Measurements from ENCODE around the gene MRPS23.
"Not testable (repeated sequence)": the region's sequence is repeated elsewhere in the genome, so short reads cannot be mapped to it uniquely, and the experiment has no call there.

The MRPS23 gene

GRCh38 chr17:57861790-57862693 is 12.2 kb upstream of the MRPS23 start:
- DNase-seq = no peak

DNA sequence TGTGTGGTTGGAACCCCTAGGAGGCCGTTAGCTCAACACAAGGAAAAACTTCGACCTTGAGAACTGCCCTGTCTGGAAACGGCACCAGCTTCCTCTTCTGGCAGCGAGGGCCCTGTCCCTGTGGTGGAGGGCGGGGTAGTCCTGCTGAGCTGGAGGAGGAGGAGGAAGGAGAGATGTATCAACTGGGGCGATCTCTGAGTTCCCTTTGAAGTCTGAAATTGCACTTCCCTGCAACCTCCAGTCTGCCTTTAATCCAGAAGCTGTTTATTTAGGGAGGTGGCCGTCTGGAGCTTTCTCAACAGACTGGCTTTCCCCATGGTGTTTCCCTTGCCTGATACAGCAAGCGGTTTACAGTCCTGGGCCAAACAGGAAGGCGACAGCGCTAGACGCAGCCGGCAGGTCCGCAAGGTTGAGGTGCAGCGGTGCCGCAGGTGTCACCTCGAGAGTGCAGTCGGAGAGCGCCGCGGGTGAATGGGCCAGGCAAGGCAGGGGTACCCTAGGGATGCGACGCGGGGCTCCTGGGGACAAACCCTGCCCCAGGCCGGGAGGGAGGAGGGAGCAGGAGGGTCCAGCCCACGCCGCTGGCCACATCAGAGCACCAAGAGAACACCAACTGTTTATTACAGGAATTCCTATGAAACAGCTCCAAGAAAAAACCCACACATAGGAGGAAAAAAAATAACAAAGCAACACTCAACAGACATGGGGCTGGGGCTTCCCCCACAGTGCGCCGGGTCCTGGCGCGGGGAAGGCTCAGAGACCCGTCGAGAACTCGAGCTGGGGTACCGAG is 11.4 kb upstream of the MRPS23 start:
- no peak for DNase-seq

GRCh38 chr17:57860414-57860999 is 10.7 kb upstream of the MRPS23 start:
- DNase-seq = no peak

DNA sequence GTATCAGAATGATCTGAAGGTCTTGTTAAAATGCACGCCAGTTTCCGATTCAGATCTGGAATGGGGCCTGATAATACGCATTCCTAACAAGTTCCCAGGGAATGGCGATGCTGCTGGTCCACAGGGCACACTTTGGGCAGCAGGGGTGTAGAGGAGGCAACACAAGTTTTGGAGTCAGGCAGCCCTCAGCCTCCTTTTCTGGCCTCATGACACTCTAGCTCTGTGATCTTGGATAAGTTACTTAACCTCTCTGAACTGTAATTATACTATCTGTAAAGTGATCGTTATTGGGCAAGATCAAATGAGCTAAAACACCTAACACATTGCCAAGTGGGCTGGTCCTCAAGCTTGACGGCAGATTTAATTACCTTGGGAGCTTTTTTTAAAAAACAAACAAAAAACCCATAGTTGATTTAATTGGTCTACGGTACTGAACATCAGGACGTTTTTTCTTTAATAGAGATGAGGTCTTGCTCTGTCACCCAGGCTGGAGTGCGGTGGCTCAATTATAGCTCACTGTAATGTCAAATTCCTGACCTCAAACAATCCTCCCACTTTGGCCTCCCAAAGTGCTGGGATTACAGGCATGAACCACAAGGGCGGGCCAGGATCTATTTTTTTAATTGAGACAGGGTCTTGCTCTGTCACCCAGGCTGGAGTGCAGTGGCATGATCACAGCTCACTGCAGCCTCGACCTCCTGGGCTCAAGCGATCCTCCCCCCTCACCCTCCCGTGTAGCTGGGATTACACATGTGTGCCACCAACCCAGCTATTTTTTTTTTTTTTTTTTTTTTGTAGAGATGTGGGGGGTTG is 10.0 kb upstream of the MRPS23 start:
- no peak for DNase-seq

DNA sequence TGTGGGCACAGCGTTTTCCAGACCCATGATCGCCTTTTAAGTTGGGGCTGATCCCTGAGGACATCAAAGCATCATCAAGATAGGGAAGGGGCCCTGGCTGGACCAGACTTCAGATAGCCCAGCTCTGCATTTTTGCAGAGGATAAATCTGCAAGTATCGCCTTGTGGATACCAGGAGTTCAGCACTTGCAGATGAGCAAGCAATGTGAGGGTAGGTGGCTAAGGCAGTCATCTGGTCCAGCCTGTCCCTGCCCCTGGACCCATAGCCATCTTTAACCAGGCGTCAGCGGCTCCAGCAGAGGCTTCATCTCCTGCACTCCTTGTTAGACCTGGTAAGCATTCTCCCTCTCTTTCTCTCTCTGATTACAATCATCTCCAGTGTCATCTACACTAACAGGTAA is 9.0 kb upstream of the MRPS23 start:
- DNase-seq = no peak

- no peak for DNase-seq
Measured at GRCh38 chr17:57856792-57857620, 7.2 kb upstream of the MRPS23 start.

DNA sequence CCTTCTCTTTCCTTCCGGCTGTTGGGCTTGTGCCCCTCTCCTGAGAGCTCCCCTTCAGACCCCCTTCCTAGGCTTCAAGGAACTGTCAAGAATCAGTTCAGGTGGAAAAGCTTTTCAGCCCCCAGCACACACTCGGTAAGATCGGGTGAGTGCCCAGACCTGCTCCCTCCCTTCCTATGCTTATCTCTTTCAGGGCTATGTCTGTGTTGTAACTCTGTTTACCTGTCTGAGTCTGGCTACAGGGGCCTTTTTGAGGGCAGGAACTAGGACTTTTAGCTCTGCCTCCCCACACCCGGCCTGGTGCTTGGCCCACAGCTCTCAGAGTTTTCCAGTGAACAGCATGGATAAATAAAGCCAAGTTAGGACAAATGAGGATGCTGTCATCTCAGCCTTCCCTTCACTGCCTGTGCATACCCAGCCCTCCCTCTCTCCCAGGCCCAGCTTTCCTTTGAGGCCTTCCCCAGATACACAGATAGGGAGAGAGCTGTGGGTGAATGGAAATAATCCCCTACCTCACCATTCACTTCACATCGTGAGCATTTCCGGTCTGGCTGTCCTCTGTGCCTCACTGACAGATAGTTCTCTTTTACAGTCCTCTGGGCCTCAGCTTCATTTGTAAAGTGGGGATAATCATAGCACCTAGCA is 5.7 kb upstream of the MRPS23 start:
- no peak for DNase-seq

DNA sequence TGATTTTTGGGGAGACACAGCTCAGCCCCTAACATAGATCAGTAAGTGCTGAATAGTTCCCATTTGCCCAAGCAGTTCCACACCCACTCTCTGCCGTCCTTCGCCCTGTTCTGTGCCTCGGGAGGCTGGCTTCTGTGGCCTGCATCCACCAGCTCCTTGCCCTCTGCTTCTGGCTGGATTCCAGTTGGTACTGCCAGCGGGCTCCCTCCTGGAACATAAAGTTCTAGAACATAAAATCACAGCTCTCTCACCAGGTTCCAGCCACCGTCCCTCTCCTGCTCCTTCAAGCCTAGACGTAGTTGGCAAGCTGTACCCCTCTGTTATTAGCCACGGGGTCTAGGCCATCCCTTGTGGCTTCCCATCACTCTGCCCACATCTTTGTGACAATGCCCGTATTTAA is 3.9 kb upstream of the MRPS23 start:
- DNase-seq = no peak

GRCh38 chr17:57852955-57853328 is 3.1 kb upstream of the MRPS23 start:
- DNase-seq = no peak

GRCh38 chr17:57852092-57852954 is 2.5 kb upstream of the MRPS23 start:
- no peak for DNase-seq

- DNase-seq = no peak
Measured at GRCh38 chr17:57849163-57849873, 526 bp downstream of the MRPS23 start.

DNA sequence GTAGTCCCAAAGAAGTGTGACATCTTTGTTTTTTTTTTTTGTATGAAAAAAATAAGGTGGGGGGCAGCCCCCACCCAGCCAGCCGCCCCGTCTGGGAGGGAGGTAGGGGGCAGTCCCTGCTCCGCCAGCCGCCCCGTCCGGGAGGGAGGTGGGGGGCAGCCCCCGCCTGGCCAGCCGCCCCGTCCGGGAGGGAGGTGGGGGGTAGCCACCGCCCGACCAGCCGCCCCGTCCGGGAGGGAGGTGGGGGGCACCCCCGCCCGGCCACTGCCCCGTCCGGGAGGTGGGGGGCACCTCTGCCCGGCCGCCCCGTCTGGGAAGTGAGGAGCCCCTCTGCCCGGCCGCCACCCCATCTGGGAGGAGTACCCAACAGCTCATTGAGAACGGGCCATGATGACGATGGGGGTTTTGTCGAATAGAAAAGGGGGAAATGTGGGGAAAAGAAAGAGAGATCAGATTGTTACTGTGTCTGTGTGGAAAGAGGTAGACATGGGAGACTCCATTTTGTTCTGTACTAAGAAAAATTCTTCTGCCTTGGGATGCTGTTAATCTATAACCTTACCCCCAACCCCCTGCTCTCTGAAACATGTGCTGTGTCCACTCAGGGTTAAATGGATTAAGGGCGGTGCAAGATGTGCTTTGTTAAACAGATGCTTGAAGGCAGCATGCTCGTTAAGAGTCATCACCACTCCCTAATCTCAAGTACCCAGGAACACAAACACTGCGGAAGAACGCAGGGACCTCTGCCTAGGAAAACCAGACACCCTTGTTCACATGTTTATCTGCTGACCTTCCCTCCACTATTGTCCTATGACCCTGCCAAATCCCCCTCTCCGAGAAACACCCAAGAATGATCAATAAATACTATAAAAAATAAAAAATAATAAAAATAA is 3.5 kb downstream of the MRPS23 start:
- DNase-seq = not testable (repeated sequence)

GRCh38 chr17:57842280-57842679 is 7.6 kb downstream of the MRPS23 start:
- DNase-seq = no peak

GRCh38 chr17:57839571-57839923 is 10.3 kb downstream of the MRPS23 start:
- DNase-seq = no peak

GRCh38 chr17:57838857-57839570 is 10.8 kb downstream of the MRPS23 start:
- DNase-seq = no peak

GRCh38 chr17:57838453-57838852 is 11.4 kb downstream of the MRPS23 start:
- no peak for DNase-seq

DNA sequence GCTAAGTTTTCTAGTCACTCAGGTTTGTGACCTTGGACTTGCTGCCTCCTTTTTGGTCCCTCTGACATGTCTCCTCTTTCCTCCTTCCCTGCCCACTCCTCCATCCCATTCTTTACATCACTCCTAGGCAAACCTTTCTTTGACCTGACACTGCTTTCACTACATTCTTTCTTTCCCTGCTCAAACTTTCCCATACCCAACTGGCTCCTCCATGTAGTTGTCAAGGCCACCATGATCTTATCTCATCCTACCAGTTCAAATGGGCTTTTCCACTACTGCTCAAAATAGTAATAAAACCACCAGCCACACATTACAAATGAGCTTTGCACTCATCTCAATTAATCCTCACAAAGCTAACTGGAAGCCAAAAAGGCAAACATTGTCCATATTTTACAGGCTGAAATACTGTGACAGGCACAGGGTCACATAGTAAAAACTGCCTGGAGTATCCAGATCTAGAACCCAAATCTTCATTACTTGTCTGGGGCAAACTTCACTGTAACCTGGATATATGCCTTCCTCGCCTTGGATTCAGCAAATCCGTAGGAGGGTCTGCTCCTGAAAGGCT is 14.4 kb downstream of the MRPS23 start:
- no peak for DNase-seq
